HG03378 (cell line): ENCODE data around the gene EYS.

Experiments used
- ATAC-seq: cut with Tn5 transposase; IDR thresholded peaks from one replicate; pipeline ENCODE4 v1.9.1; 2021; ENCODE audit warnings: mild to moderate bottlenecking, moderate library complexity; ENCODE audit not compliant: unreplicated experiment

EYS gene

DNA sequence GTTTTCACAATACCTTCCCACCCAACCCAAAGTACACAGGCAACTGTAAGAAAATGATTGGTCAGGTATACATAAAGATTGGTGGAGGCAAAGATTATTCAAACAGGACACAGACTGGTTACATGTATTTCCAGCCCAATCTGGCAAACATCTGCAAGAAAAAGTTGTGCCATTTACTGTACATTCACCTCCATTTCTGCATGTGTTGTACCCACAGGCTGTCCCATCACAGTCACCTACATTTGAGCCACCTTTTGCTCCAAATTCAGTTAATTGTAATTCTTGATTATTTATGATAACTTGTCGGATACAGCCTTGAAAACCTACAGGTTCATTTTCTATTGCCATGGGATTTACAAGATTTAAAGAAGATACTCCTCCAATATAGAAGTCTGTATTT, 1985.8 kb downstream of the EYS start:
- ATAC-seq: no peak

DNA sequence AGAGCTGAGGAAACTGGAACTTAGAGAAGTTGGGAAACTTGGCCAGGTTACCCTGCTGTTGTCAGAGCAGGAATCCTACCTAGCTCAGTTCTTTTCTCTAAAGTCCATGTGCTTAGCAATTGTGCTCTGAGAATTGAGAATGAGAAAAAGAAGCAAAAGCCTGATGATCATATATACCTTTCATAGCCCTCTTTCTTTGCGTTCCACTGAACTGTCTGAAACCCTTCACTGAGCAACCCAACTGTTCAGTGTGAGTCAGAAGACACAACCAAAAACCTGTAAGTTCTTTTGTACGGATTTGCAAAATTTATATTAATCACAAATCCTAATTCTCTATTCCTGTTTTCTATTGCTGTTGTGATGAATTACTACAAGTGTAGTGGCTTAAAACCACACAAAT, 1990.9 kb downstream of the EYS start:
- no peak for ATAC-seq

DNA sequence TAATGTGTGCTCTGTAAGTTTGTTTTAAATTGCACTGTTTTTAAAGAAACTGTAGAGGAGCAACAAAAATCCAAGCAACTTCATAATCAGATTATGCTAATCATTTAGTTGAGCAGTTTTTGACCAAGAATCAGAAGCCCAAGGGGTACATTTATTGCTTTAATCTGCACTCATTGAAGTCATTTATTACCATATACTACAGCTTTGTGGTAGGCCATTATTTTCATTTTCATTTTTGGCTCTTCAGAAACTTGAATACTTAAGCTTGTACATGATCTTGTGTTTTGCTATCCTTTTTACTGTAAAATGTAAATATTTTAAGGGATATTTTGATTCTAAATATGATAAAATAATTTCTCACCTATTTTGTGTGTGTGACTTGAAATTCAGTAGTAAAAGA, 1992.9 kb downstream of the EYS start:
- ATAC-seq: no peak

DNA sequence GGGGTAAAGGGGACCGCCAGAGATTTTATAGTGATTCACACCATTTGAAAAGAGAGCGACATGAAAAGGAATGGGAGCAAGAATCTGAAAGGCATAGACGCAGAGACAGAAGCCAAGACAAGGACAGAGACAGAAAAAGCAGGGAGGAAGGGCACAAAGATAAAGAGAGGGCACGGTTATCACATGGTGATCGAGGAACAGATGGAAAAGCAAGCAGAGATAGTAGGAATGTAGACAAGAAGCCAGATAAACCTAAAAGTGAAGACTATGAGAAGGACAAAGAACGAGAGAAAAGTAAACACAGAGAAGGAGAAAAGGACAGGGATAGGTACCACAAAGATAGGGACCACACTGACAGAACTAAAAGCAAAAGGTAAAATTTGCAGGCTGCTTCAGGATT, 1993.7 kb downstream of the EYS start:
- no peak for ATAC-seq

DNA sequence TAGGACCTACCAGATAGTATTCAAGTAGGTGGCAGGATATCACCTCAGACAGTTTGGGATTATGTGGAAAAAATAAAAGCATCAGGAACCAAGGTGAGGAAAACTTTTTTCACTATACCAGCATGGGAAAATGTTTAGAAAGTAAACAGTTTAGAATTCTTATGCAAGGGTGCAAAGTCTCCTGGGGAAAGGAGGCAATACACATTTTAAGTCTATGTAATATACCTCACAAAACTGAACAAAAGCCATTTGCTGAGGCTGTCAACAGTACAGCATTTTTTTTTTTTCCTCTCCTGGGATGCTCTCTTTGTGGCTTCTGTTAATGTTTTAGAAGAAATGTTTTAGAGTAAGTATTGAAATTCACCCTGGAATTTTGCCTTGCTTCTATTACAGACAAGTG, 1997.9 kb downstream of the EYS start:
- ATAC-seq: no peak

DNA sequence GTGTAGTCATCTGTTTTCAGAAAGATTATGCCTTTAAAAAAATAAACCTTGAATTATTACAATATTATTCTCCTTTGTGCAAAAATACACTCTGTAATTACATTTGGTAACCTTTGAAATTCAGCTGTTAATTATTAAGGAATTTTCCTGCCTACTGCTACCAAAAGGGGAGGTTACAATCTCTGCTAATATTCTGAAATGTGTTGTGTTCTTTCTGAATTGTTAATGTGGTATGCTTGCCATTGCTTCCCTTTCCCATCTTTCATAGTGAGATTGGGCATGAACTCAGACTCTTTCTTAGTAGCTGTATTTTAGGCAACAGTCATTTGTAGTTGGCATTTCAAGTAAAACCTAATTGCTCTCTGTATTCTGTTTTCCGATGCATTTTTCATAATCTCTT, 1998.4 kb downstream of the EYS start:
- ATAC-seq: no peak

DNA sequence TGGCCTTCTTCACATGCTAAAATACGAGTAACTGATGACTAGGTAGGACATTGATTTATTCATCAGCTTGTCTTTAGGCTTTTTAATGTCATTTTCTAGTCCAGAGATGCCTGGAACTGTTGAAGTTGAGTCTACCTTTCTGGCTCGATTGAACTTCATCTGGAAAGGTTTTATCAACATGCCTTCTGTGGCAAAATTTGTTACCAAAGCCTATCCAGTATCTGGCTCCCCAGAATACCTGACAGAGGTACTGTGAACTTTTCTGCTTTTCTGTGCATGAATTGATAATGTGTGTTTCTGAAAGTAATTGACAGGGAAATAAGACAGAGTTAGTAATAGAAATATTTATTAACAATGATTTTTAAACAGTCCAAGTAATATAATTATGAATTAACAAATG, 2000.4 kb downstream of the EYS start:
- no peak for ATAC-seq

DNA sequence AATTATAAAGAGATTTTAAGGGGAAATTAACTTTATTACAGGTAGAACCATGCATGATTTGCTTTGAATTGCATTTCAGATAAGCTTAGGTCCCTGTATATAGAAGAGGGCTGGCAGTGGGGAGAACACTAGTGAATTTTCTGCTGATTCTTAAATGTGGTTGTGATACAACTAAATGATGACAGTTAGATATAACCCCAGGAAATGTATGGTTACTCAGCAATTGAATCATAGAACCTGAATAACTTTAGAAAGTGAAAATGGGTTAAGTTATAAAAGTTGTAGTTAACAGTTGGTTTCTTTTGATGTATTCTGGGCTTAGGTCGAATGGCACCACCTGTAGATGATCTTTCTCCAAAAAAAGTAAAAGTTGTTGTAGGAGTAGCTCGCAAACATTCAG, 2001.3 kb downstream of the EYS start:
- ATAC-seq: no peak

DNA sequence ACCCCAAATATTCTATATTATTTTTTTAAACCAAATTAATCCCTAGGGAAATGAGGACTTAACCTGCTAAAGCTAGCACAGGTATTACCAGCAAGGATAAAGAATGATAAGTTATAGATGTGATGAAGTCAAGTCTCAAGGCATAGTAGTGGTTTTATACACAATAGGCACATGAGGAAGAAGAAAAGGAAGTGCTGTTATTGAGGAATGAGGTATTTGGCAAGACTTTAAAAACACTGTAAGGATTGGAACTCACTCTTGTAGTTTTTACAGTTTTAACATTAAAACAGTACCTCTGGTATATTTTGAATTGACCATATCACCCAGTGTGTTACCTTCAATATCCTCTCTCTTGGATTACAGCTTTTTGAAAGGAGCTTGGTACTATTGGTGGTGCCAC, 2016.8 kb downstream of the EYS start:
- ATAC-seq: no peak

DNA sequence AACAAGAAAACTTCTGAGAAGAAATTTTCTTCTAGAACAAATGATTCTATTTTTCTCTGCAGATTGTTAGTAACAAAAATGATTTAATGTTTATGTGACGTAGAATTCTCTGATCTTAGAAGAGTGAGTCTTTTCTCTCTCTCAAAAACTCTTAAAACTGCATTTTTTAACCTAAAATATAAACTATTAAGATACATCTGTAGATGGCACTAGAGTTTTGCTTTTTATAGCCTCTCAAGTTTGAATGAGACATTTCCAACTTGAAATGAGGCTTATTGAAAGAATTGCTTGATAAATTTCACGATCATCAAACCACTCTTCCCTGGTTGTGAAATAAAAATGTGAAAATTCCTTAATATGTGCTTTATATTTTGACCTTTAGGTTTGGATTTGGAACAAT, 2017.6 kb downstream of the EYS start:
- no peak for ATAC-seq

DNA sequence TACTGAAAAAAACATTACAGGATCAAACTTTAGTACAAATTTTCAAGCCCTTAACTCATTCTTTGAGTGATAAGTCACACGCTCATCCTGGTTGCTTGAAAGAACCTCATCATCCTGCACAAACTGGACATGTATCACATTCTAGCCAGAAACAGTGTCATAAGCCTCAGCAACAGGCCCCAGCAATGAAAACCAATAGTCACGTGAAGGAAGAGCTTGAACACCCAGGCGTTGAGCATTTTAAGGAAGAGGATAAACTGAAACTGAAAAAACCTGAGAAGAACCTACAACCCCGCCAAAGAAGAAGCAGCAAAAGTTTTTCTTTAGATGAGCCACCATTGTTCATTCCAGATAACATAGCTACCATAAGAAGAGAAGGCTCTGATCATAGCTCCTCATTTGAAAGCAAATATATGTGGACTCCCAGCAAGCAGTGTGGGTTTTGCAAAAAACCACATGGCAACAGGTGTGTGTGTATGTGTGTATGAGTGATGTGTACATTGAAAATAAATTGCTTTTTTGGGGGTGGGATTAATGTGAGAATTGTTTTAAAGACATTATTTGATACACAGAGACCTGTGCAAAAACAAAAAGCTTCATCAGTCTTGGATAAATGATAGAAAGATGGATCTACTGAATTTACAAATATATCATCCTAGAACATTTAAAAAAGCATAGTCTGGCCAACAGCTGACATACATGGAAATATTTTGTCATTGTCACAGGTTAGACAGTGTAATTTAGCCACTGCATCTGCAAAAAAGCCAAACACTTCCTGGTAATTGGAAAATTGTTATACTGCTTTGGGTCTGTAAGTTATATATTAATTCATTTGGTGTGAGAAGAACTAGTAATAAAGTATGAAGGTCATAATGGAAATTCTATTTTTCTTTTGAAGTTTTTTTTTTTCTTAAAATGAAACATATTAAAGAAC, 2021.3 kb downstream of the EYS start:
- peak; percentile 77 for ATAC-seq

DNA sequence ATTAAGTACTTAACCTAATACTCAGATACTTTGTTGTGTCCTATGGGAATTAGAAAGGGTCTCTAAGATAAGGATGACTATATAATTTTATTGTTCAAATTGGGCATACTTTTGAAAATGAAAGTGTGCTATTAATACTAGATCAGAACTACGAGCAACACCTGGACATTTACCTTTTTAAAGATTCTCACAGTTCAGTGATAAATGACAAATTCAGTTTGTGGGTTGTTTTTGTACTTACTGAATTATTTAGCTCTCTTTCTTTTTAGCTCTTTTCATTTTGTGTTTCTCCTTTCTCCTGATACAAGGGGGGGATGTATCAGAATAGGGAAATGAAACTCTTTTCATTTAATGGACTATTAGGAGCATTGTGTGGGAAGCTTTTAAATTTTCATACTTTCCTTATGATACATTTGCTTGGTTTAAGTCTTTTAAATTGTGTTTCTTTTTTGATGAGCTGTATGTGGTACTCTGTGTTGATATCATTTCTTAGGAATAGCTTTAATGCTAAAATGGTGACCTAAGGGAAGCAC, 2023.9 kb downstream of the EYS start:
- ATAC-seq: no peak

DNA sequence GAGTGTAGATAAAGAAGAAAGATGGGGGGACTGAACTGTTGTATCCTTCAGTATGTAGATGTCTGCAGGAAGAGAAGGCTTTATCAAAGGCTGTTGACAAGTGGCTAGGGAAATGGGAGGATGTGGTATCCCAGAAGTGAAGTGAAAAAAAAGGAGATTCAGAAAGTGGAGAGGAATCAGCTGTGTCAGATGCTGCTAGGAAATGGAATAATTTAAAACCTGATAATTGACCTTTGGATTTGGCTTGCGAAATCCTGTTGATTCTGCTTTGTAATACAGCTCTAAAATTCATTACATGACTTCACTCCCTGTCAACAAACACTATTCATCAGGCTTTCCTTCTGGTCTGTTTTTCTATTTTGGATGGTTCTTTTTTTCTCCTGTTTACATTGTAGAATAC, 2029.7 kb downstream of the EYS start:
- no peak for ATAC-seq

DNA sequence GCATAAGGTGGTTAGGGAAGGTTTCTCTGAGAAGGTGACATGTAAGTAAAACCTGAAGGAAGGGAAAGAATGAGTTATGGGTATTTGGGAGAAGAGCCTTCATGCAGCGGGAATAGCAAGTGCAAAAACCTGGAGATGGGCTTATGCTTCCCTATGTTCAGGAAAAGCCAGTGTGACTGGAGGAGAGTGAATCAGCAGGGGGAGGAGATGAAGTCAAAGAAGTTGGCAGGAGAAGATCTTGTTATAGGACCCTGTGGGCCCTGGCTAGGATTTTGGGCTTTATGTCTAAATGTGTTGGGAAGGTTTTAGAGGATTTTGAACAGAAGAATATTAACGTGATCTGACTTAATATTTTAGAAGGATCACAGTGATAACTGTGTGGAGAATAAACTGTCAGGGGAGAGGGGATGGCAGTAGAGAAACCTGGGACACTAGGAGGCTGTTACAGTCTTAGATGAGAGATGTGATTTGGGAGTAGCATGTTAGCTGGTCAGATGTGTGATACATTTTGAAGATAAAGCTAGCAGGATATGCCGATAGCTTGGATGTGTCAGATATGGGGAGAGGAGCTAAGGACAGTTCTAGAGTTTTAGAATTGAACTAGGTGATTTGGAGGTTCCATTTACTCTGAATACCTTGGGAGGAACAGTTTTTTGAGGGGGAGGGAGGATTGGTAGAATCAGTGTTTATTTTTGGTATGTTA, 2030.5 kb downstream of the EYS start:
- no peak for ATAC-seq

DNA sequence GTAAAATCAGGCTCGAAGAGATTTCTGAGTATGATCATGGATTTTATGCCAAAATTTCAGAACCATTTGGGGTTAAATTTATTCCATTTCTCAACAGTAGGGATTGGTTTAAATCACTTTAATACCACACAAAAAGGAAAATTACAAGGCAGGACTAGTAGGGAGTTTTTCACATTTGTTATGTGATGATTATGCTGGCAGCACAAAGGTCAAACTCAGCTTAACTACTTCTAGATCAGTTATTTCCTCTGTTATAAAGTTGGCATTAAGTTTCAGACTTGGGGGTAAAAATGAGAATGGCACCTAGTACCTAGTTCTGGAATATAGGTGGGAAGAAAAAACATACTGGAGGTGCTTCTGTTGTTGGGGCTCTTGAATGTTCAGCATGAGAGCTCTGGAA, 2031.9 kb downstream of the EYS start:
- ATAC-seq: no peak

DNA sequence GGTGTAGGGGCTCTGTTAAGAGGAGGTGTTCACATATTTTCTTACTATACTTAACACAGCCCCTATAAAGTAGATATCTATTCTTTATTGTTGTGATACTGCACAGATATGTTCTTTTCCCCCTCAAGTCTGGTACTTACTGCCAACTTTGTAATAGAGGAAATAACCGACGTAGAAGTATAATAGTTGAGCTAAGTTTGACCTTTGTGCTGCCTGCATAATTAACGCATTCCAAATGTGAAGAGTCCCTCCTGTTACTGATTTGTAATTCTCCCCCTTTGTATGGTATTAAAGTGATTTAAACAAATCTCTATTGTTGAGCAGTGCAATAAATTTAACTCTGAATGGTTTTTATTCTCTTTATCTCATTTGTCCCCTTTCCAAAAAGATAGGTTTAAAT, 2032.4 kb downstream of the EYS start:
- ATAC-seq: no peak

DNA sequence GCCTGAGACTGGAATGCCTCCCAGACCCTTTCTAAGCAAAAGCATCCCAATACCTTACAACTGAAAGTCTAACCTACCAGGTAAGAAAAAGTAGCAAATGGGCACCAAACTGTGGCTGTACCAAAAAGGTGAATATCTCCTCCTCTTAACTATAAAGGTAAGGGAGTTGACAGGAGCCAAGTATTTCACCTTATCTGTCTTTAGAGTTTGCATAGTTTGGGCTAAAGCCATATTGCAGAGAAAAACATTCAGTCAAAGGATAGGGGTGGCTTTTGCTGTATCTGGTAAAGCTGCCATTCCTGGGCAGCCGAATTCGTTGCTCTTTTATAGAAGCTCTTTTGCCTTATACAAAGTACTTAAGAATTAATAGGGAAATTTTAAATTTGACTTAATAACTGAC, 2033.3 kb downstream of the EYS start:
- ATAC-seq: no peak

DNA sequence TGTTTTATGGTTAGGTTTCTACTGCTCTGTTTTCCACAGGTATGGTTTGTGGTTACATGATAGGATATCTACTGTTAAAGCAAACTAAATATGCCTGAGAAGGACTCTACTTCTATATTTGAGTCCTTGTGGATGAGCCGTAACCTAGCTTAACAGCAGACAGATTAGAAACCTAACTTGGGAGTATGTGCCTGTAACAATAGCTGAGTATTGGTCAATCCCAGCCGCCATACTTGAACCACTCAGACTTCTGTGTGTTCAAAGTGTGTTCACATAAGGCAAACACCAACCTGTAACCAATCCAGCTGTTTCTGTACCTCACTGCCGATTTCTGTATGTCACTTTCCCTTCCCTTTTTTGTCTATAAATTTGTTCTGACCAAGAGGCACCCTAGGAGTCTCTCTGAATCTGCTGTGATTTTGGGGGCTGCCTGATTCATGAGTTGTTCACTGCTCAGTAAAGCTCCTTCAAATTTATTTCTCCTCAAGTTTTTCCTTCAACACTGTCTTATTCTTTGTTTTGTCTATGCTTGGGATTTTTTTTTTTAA, 2034.4 kb downstream of the EYS start:
- no peak for ATAC-seq

DNA sequence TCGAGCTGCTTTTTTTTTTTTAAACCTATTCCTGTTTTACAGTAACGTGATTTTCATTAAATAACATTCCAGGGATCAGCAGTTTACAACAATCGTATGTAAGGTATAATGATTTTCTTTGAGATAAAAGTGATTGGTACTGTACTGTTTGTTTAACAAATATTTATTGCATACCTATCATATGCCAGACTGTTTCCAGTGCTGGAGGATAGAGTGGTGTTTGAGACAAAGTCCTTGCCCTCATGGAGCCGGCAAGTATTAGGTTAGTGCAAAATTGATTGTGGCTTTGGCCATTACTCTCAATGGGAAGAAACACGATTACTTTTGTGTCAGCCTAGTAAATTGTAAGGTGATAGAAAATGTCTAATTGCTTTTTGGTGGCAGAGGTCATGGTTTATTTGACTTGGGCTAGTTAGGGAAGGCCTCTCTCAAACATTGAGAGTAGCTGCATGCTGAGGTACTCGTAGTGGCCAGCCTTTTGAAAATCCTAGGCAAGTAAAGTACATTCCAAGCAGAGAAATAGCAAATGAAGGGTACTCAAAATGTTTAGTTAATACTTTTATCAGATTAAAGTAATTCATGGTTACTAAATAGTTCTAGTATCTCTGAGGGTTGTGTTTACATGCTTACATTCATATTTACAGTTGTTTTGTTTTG, 2035.8 kb downstream of the EYS start:
- no peak for ATAC-seq
